Nephron (organoid): ENCODE data around the gene PCDHGA10.

Experiments
- H3K27ac Mint-ChIP-seq, 3 experiments: 2 replicates each; pipeline ENCODE4 v1.8.0; 2020; ENCODE audit warnings: mixed read lengths in 3 of 3, mild to moderate bottlenecking in 2 of 3, moderate library complexity in 1 of 3
- H3K27me3 Mint-ChIP-seq: 2 replicates; pipeline ENCODE4 v1.8.0; 2021; ENCODE audit warnings: low read depth, mild to moderate bottlenecking, moderate library complexity, mixed read lengths
- H3K36me3 Mint-ChIP-seq: 2 replicates; pipeline ENCODE4 v1.8.0; 2020; ENCODE audit warnings: low read depth, mixed read lengths
- H3K4me1 Mint-ChIP-seq: 2 replicates; pipeline ENCODE4 v1.8.0; 2020; ENCODE audit warnings: mixed read lengths
- H3K4me3 Mint-ChIP-seq, 3 experiments: 2 replicates each; pipeline ENCODE4 v1.8.0; 2020; ENCODE audit warnings: mild to moderate bottlenecking in 3 of 3, mixed read lengths in 3 of 3, moderate library complexity in 2 of 3
- H3K9me3 Mint-ChIP-seq: 2 replicates; pipeline ENCODE4 v1.8.0; 2020; ENCODE audit warnings: mixed read lengths
- CTCF ChIP-seq, 3 experiments: fragments of 200-600 bp; sonication (generic); IDR thresholded peaks; one replicate each; pipeline ENCODE4 v1.5.0; 2021; ENCODE audit warnings: antibody characterized with exemption in 3 of 3; ENCODE audit not compliant: unreplicated experiment in 3 of 3

The PCDHGA10 gene

GRCh38 chr5:141402553-141403243 is 10.1 kb upstream of the PCDHGA10 start, which contains the start of gene PCDHGA9:
Gene PCDHGA9, plus strand, starts transcription at chr5:141402778. Its CDS starts 175 bp downstream, at chr5:141402953.
- TF ChIP-seq CTCF (IDR thresholded peaks at IDR 0.05; ENCODE audit: unreplicated experiment in 3 of 3) = no peak

GRCh38 chr5:141403387-141403786 is 9.4 kb upstream of the PCDHGA10 start:
- Mint-ChIP-seq H3K9me3 (peaks cover 70% of the 10 kb centered on the region), H3K27me3 (peaks cover 11% of the 10 kb centered on the region), H3K4me1 (peaks cover 4% of the 10 kb centered on the region), H3K4me3 (no peak overlapping the region), H3K36me3 (peaks cover 53% of the 10 kb centered on the region), H3K27ac (no peak overlapping the region)
- no peak for TF ChIP-seq CTCF (IDR thresholded peaks at IDR 0.05; ENCODE audit: unreplicated experiment in 3 of 3)

More at GRCh38 chr5:141402553-141403243, 10.1 kb upstream of the PCDHGA10 start, which contains the start of gene PCDHGA9:
- Mint-ChIP-seq H3K4me3 (no peak within 1 kb of the TSS), H3K27ac (no peak within 1 kb of the TSS), H3K36me3 (peaks cover 47% of the 10 kb centered on the region), H3K9me3 (peaks cover 63% of the 10 kb centered on the region), H3K27me3 (peaks cover 7% of the 10 kb centered on the region), H3K4me1 (no peaks in the 10 kb centered on the region)

DNA sequence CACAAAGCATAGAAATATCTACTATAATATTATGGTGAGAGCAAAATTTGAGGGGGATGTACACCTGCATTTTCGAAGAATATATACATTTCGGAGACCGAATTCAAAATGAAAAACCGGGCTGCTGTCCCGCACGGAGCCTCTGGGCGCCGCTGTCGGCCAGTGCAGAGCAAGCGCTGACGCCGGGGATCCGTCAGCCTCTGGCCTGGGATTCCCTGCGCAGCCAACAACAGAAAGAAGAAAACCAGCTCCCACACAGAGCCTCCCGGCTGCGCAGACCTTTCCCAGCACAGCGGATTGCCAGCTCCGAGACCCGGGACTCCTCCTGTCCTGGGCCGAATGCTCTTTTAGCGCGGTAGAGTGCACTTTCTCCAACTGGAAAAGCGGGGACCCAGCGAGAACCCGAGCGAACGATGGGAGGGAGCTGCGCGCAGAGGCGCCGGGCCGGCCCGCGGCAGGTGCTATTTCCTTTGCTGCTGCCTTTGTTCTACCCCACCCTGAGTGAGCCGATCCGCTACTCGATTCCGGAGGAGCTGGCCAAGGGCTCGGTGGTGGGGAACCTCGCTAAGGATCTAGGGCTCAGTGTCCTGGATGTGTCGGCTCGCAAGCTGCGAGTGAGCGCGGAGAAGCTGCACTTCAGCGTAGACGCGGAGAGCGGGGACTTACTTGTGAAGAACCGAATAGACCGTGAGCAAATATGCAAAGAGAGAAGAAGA is 4.8 kb upstream of the PCDHGA10 start, which contains the start of gene PCDHGB6:
PCDHGB6 (plus strand) TSS at position 232 of the 716 bp plus-strand sequence; CDS start at position 414, 182 bp downstream.
- peaks cover 79% of the 10 kb centered on the region for H3K36me3 Mint-ChIP-seq
- H3K9me3 Mint-ChIP-seq = peaks cover 70% of the 10 kb centered on the region
- peak; percentile 85 to 96 (median 93) for TF ChIP-seq CTCF (IDR thresholded peaks at IDR 0.05; ENCODE audit: unreplicated experiment in 3 of 3)
- peaks cover 21% of the 10 kb centered on the region for H3K27me3 Mint-ChIP-seq
- H3K4me3 Mint-ChIP-seq = peak within 1 kb of the TSS; percentile 95 to 96 (median 95)
- peak within 1 kb of the TSS; percentile 95 to 98 (median 96) for H3K27ac Mint-ChIP-seq
- peaks cover 15% of the 10 kb centered on the region for H3K4me1 Mint-ChIP-seq

DNA sequence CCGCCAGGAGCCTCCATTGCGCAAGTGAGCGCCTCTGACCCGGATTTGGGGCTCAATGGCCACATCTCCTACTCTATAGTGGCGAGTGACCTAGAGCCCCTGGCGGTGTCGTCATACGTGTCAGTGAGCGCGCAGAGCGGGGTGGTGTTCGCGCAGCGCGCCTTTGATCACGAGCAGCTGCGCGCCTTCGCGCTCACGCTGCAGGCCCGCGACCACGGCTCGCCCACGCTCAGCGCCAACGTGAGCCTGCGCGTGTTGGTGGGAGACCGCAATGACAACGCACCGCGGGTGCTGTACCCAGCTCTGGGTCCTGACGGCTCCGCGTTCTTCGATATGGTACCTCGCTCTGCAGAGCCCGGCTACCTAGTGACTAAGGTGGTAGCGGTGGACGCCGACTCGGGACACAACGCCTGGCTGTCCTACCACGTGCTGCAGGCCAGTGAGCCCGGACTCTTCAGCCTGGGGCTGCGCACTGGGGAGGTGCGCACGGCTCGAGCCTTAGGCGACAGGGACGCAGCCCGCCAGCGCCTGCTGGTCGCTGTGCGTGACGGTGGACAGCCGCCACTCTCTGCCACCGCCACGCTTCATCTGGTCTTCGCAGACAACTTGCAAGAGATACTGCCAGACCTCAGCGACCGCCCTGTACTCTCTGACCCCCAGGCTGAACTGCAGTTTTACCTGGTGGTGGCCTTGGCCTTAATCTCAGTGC is 3.0 kb upstream of the PCDHGA10 start:
- Mint-ChIP-seq H3K27ac (peak overlapping the region in 2 of 3 experiments; percentile 56 to 86), H3K36me3 (peaks cover 87% of the 10 kb centered on the region), H3K4me1 (peaks cover 15% of the 10 kb centered on the region), H3K4me3 (peak overlapping the region; percentile 77 to 95 (median 80)), H3K27me3 (peaks cover 27% of the 10 kb centered on the region), H3K9me3 (peaks cover 73% of the 10 kb centered on the region)
- no peak for TF ChIP-seq CTCF (IDR thresholded peaks at IDR 0.05; ENCODE audit: unreplicated experiment in 3 of 3)

DNA sequence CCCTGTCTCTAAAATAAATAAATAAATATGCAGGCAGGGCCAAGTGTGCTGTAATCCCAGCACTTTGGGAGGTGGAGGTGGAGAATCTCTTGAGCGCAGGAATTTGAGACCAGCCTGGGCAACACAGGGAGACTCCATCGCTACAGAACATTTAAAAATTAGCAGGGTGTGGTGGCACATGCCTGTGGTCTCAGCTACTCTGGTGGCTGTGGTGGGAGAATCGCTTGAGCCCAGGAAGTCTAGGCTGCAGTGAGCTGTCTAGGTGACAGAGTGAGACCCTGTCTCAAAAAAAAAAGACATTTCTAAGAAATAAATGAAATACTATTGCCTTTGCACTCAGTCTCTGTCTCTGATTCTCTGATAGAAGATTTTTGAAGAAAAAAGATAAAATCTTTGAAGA is 1.2 kb upstream of the PCDHGA10 start:
- Mint-ChIP-seq H3K9me3 (peaks cover 75% of the 10 kb centered on the region), H3K27ac (no peak overlapping the region), H3K27me3 (peaks cover 23% of the 10 kb centered on the region), H3K4me1 (peaks cover 15% of the 10 kb centered on the region), H3K4me3 (peak overlapping the region; percentile 50 to 72 (median 69)), H3K36me3 (peaks cover 92% of the 10 kb centered on the region)
- TF ChIP-seq CTCF (IDR thresholded peaks at IDR 0.05; ENCODE audit: unreplicated experiment in 3 of 3) = no peak
